Activated T-cell treated with anti-CD3 and anti-CD28 coated beads for 1 hour (primary cell): ENCODE data around the gene CYP2W1.
"Not testable (repeated sequence)": the region's sequence is repeated elsewhere in the genome, so short reads cannot be mapped to it uniquely, and the experiment has no call there.

Experiments
- DNase-seq: peaks from one replicate; pipeline ENCODE4 v3.0.0-alpha.2; 2020; ENCODE audit warnings: low read depth

Gene CYP2W1

DNA sequence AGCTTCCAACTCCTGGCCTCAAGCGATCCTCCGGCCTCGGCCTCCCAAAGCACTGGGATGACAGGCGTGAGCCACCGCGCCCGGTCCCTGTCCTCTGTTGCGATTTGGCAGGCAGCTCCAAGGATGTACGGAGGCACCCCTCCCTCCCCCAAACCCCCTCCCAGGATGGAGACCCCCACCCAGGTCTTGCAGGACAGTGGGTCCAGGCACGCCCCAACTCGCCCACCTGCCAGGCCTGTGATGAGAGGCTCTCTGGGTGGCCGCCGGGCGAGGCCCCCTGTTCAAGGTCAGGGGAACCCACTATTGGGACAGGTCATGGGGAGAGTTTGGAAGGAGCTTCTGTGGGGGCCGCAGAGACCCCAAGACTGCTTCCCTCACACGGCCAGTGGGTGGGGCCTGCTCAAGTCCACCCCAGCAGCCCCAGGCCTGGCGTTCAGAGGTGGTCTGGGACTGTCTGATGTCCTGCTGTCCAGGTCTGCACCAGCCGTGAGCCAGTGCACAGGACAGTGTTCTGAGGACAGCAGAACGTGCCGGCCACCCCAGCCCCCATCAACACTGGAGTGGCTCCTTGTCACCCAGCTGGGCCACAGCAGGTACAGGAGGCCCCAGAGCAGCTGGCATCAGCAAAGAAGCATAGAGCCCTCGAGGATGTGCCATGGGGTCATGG is 31.0 kb upstream of the CYP2W1 start:
- no peak for DNase-seq

DNA sequence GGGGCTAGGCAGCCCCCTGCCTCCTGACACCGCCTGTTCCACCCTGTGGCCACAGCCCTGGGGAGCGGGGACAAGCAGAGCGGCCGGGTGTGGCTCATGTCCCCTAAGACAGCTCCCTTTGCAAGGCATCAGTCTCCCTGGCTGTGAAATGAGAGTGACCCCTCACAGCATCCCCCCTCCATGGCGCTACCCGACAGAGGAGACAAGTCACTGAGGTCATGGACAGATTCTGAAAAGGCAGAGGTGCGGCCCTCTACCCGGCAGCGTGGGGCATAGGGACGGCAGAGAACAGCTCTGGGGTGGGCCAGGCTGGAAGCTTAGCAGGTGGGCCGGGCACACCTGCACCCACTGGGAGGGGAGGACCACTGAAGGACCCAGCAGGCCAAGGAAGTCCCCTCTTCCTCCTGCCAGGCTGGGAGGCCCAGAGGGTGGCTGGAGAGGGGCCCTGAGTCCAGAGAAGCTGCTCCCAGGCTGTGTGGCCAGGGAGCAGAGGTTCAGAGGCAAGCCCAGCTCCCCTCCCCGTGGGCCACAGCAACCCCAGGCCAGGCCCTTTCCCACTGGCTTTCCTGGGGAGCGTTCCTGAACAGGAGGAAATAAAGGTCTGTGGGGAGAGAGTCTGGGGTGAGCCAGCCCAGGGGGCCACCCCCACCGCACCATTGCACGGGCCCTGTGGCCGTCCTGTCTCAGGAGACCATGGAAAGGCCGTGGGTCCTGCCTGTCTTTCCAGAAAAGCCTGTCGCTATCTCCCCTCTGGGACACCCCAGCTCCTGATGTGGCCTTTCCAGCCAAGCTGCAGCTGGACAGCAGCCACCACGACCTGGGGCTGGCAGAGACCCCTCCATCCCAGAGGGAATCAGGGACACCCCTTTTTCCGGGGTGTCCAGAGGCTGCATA is 30.2 kb upstream of the CYP2W1 start:
- no peak for DNase-seq

DNA sequence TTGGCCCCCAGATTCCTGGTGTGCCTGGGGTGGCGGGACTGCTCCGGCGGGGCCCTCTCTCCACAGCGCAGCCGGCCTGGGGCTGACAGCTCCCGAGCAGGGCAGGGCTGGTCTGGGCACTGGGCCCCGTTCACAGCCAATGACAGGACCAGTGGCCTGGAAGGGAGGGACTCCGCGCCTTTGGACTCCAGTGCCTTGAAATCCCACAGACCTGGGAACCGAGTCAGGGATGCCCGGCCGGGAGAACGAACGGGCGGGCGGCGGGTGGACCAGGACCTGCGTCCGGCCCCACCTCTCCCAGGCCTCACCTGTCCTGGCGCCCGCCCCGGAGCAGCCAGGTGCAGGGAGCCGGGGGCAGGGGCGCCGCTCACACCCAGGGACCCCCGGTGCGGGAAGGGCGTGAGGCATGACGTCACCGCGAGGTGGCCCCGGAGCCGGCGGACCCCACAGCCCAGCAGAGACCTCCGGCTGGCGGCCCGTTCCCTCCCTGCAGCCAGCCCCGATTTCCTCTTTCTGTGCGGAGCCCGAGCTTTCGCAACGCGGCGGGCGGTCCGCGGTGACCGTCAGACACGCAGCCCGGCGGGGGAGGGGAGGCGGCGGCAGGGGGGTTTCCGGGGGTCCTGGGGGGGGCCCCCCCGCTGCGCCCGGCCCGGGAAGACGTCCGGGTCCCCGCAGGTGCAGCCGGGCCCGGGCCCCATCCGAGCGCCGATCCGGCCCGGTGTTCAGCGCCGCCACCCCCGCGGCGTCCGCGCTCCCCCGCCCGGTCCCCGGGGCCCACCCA is 29.2 kb upstream of the CYP2W1 start:
- DNase-seq, result no peak

DNA sequence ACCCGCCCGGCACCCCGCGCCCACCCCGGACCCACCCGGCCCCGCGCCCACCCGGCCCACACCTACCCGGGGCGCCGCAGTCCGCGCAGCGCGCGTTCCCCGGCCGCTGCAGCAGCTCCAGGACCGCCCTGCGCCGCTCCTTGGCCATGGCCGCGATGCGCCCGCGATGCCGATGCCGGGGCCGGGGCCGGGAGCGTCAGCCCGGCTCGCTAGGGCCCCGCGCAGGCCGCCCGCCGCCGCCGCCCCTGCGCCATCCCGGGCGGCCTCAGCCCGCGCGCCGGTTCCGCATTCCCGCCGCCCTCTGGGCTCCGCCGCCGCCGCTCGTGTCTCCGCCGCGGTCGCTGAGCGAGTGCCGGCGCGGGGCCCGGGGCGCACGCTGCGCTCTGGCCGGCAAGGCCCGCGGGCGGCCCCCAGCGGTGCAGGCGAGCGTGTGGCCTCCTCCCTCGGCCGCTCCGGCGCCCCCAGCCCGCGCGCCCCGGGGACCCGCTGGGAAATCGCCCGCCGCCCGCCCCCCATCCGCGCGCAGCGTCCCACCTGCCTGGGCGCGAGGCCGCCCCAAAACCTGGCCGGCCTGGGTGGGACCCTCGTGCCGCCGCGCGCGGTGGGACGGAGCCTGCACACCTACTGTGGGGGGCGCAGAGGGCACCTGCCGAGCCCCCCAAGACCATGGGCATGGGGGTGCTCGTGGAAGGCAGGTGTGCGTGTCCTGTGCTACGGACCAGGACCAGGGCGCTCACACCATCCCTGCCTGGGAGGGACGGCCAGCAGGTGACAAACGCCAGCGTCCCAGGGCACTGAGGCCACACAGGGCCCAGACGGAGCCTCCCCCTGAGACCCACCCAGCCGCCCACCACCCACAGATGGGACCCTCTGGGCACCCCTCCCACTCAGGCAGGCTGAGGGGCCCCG is 28.4 kb upstream of the CYP2W1 start, which contains the start of gene ADAP1:
TSS of gene ADAP1 (minus strand) at position 351 of the 909 bp plus-strand sequence. CDS start at position 148, 203 bp downstream.
- peak; percentile 42 for DNase-seq

DNA sequence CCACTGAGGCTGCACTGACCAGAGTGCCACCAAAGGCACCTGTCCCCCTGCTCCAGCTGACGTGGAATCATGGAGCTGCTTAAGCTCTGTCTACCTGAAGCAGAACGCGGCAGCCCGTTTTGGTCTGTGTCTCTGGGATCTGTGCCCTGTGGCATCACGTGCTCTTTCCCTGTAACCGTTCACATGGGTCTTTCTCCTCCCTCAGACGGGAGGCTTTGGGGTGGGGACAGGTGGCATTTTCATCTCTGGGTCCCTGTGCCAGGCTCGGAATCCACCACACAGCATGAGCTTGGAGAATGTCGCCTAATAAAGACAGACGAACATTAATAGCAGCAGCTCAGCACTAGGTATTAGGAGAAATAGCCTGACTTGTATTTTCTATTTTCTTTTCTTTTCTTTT is 26.9 kb upstream of the CYP2W1 start:
- DNase-seq, result no peak

DNA sequence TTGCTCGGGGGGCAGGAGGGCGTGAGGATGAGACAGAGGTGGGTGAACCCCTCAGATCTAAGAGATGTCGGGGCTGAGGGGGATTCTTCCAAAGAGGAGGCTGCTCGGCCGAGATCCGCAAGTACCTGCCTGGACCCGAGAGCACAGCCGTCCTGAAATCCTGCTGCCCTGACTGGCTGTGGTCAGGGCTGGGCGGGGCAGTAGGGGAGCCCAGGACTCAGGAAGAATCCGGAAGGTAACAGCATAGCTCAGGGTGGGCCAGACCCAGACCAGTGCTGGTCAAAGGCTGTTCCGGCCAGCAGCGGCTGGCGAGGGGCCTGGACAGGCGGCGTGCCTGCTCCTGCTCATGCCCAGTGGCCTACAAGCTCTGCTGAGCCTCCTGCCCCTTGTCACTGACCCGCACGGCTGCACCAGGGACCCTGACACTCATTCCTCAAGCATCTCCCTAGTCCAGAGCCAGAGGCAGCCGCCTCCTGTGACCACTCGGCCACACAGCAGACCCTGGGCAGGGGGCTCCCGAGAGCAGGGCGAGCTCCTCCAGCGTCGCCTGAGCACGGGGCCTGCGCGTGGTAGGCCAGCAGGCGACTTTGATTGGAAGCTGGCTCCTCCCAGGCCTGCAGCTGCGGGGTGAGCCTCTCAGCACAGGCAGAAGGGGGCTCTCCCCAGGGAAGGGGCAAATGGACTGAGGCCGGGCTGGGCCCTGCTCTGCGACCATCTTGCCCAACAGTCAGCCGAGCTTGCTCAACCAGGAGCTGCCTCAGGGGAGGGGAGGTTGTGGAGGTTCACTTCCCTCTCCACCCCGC is 25.4 kb upstream of the CYP2W1 start:
- DNase-seq, result no peak

DNA sequence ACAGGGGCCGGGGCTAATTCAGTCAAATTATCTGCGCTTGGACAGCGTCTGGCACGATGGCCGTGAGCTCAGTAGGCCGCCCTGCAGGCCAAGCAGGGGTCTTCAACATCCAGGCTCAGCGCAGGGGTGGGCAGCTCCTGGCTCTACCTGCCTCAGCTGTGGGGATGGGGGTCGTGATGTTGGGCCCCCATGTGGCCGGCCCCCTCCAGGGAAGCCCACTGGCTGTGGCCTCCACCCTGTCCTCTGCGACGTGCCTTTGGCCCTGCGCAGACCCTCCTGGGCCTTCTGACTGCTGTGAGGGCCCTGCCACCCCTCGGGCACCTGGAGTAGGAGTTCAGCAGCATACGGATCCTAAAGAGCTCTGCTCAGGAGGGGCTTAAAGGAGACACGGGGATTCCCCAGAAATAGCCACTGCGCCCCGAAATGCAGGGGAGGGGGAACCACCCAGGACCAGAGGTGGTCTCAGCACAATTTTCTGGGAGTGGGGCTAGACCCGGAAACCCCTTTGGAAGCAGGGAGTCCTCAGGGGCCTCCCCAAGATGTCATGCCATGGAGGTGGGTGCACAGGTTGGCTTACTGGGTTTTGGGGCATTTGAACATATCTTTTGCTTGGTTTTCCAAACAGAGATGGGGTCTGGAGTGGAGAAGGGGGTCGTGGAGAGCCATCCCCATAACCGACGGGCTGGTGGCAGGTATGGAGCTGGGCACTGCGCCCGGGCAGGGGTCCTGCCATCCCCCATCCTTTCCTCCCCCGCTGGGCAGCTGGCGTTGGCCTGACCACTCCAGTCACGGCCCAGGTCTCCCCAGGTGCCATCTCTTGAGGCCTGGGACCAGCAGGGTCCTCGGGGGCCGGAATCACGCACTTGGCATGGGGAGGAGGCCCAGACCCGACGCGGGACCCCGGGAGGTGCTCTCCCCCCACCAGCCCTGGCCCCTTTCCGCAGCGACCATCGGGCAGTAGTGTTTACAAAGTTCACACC is 24.5 kb upstream of the CYP2W1 start:
- DNase-seq, result no peak

DNA sequence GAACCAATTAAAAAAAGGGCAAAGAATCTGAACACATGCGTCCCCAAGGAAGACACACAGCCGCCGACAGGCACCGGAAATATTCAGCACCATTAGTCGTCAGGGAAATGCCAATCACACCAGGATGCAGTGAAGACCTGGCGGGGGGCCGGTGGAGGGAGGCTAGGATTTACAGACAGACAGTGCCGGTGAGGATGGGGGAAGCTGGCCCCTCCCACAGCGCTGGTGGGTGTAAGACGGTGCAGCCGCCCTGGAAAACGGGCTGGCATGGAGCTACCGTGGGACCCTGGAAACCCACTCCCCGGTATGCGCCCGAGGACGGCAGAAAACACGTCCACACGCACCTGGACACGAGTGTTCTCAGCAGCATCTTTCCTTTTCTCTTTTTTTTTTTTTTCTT is 23.7 kb upstream of the CYP2W1 start:
- no peak for DNase-seq

DNA sequence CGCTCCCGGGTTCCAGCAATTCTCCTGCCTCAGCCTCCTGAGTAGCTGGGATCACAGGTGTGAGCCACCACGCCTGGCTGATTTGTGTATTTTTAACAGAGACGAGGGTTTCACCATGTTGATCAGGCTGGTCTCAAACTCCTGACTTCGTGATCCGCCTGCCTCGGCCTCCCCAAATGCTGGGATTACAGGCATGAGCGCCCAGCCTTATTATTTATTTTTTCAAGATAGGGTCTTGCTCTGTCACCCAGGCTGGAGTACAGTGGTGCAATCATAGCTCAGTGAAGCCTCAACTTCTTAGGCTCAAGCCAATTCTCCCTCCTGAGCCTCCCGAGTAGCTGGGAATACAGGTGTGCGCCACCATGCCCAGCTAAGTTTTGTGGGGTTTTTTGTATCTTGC is 23.2 kb upstream of the CYP2W1 start:
- DNase-seq, result not testable (repeated sequence)

DNA sequence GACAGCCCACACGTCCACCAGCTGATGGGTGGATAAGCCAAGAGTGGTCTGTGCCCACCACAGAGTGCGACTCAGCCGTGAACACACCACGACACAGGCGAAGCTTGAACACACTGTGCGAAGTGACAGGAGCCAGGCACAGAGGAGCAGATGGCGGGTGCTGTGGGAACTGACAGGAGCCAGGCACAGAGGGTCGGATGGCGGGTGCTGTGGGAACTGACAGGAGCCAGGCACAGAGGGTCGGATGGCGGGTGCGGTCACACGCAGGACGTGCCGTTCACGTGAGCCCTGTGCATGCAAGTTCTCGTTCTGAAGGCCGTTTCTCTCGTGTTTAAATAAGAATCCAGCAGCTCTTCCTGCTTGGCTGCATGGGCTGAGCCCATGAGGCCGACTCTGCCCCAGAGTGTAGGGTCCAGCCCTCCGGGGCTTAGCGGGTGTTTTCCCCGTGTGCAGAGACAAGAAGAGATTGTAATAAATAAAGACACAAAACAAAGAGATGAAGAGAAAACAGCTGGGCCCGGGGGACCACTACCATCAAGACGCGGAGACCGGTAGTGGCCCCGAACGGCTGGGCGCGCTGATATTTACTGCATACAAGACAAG is 22.6 kb upstream of the CYP2W1 start:
- no peak for DNase-seq

DNA sequence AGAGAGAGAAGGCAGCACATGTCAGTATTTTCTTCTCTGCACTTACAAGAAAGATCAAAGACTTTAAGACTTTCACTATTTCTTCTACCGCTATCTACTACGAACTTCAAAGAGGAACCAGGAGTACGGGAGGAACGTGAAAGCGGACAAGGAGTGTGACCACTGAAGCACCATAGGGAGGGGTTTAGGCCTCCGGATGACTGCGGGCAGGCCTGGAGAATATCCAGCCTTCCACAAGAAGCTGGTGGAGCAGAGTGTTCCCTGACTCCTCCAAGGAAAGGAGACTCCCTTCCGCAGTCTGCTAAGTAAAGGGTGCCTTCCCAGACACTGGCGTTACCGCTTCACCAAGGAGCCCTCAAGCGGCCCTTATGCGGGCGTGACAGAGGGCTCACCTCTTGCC is 22.0 kb upstream of the CYP2W1 start:
- DNase-seq, result not testable (repeated sequence)

DNA sequence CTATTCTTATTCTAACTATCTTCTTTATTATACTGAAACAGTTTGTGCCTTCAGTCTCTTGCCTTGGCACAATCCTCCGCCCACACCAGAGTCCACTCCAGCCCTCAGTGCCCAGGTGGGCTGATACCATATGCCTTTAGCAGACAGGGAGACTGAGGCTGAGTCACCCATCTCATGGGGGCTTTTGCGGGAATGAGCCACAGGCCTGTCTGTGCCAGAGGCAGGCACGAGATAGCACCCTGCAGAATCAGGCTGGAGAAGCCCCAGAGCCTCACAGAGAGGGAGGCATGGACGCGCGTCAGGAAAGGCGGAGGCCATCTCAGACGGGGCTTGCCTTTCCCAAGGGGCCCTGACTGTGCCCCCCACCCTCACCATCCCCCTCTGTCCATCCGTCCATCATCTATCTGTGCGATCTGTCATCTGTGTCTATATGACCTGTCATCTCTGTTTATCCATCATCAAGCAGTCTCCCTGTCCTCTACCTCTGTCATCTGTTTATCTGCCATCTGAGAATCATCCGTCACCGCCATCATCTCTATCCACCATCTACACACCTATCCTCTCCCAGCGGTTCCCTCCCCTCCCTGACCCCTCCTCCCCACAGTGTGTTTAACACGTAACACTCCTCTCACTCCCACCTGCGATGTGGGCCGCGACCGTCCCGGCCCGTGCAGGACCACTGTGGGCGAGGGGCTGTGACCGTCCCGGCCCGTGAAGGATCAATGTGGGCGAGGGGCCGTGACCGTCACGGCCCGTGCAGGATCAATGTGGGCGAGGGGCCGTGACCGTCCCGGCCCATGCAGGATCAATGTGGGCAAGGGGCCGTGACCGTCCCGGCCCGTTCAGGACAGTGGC is 21.2 kb upstream of the CYP2W1 start:
- no peak for DNase-seq

DNA sequence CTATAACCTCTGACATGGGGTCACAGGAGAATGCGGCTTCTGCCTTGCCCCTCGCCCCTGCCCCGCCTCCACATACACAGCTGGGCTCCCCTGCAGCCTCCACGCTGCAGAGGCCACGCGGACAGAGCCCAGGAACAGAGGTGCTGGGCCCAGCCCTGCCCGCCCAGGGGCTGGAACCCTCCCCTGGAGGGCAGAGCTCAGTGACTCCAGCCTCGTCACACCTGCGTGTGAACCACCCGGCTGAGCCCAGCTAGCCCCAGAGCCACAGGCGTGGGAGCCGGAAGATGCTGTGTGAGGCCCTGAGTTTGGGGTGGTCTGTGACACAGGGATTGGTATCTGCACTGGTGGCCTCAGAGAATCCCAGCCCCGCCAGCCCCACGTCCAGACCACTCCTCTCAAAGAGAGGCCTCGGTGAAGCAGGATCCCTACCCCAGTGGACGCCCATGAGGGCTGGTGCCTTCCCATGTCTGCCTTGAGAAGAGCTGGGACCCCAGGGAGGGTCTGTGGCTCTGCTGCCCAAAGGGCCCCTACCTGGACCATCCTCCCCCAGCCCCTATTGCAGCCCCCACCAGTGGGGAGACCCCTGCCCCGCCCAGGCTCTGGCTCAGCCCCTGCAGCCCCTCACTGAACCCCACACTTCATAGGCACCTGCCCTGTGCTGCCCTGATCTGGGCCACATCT is 20.4 kb upstream of the CYP2W1 start:
- DNase-seq, result no peak

DNA sequence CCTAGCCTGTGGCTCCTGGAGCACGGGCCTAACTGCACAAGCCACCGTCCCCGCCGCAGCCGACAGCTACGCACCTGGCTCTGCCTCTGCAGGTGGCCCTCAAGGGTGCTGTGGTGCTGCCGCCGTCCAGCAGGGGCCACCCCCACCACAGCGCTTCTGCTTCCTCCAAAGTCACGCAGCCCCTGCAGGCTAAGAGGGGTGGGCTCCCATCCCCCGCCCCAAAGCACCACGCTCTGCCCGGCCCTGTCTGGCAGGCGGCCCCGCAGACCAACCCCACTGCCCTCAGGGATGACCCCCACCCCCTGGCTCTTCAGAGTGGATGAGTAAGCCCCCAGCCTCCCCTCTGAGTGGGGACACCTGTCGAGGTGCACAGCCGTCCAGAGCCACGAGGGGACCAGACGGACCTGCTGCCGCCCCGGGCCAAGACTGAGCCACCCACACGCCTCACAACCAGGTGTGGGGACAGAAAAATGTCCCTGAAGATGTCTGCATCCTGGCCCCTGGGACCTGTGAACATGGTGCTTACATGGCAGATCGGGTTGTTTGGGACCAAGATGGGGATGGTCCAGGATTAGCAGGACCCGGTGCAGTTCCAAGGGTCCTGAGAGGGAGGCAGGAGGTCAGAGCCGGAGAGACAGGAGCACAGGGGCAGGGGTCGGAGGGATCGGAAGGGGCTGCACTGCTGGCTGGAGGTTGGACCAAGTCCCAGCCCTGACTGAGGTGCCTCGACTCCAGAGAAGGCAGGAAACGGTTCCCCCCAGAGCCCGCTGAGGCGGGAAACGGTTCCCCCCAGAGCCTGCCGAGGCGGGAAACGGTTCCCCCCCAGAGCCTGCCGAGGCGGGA is 19.5 kb upstream of the CYP2W1 start:
- no peak for DNase-seq

DNA sequence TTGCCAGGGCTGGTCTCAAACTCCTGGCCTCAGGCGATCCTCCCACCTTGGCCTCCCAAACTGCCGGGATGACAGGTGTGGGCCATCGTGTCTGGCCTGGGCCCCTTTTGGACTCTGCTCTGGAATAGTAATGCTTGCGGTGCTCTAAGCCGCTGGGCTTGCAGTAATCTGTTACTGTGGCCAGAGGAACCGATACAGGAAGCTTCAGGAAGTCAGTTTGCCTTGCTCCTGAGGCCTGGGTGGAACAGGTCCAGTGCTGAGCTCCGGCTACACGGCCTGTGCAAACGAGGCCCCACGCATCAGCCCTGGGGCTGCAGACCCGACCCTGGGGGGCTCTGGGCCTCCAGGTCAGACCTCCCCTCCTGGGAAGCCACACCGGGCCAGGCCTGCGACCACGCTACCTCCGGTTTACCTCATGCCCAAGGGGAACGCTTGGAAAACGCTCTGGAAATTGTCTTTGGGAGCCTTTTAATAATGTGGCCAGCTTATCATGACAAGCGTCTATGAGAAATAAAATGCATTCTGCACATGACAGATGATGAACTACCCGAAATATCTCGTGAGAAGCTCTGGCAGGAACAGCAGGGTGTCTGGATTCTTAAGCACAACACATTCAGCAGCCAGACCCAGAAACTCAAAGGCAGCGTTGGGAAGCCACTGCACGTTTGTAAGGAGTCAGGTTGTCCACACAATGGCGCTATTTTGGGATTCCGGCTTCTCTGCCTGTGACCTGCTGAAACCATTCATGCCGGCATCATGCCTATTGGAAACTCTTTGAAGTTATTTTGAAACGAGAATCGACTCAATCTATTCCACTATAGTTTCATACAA is 18.4 kb upstream of the CYP2W1 start:
- DNase-seq, result no peak
